Measurements from ENCODE around the gene UBE2K.
"Not testable (repeated sequence)": the region's sequence is repeated elsewhere in the genome, so short reads cannot be mapped to it uniquely, and the experiment has no call there.

UBE2K gene

GRCh38 chr4:39732728-39733127, 34.8 kb downstream of the UBE2K start:
- DNase-seq, result no peak

GRCh38 chr4:39739591-39739990, 41.7 kb downstream of the UBE2K start:
- not testable (repeated sequence) for DNase-seq

DNA sequence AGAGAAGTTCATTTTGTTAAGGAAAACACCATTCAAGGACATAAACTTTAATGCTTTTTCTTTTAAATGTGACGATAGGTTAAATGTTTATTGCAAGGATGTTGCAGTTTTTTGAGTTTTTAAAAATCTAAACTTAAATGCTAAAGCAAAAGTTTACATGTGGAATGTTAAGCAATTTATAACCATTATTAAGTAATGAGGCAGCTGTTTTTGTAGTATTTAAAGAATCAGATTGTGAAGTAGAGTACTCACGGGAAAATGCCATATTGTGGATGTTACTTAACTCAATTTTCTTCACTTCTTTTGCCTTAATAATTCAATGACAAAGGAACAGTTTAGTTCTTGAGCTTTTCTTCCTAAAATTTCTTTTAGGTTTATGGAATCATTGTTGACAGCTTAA, 43.5 kb downstream of the UBE2K start:
- DNase-seq, result no peak

DNA sequence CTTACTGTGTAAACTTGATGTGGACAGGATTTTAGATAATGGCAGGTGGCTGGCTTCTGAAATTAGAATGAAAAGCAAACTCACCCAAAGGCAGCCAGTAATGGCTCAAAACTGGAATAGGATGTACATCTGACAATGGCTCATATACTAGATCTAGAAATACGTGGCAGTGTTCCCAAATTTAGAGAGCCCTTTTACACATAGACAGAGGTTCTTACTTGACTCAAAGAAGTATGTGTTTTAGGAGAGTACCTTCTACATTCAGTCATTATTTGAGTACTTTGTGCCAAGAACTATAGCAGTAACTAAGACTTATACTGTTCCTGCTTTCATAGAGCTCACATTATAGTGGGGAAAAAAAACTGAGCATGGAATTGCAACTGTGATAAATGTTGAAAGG, 48.0 kb downstream of the UBE2K start:
- no peak for DNase-seq

GRCh38 chr4:39750216-39750615, 52.3 kb downstream of the UBE2K start:
- no peak for DNase-seq

DNA sequence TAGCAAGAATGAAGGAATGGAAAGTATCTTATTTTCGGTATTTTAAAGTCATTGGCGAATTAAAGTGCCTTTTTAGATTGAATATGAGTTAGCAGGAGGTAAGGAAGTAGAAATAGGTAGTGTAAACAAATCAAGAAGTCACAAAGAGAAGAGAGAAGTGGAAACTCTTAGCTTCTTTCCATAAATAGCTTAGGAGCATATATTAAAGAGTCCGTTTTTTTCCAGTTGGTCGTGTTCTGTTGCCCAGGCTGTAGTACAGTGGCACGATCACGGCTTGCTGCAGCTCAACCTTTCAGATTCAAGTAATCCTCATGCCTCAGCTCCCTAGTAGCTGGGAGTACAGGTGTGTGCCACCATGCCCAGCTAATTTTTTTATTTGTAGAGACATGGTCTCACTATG, 56.4 kb downstream of the UBE2K start:
- DNase-seq, result no peak

DNA sequence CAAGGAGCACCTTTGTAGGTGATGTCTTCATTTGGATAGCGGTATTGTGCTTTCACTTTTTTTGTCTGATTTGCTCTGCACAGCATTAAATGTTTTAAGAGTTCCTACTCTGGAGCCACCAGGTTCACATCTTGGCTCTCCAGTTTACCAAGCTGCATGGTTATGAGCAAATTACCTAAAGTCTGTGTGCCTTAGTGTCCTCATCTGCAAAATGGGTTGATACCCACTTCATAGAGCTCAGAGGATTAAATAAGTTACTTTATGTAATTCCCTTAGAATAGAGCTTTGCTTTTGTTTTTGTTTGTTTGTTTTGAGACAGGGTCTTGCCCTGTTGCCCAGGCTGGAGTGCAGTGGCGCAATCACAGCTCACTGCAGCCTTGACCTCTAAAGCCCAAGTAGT, 58.2 kb downstream of the UBE2K start:
- no peak for DNase-seq

- no peak for DNase-seq
Measured at GRCh38 chr4:39758176-39758575, 60.2 kb downstream of the UBE2K start.

DNA sequence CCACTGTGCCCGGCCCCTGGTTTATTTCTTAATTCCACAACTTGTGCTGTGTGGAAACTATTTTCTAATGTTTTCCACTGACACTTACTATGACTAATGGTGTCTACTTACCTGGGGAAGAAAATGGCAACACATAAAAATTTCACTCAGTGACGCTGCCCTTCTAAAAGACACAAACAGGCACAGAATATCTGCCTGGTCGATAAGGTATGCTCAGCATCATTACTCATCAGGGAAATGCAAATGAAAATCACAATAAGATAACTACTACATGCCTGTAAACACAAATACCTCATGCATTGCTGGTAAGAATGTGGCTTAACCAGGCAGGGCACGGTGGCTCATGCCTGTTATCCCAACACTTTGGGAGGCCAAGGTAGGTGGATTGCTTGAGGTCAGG, 61.6 kb downstream of the UBE2K start:
- DNase-seq, result no peak

GRCh38 chr4:39761005-39761667, 63.2 kb downstream of the UBE2K start:
- no peak for DNase-seq

- DNase-seq, result no peak
Measured at GRCh38 chr4:39763714-39764572, 66.0 kb downstream of the UBE2K start.

DNA sequence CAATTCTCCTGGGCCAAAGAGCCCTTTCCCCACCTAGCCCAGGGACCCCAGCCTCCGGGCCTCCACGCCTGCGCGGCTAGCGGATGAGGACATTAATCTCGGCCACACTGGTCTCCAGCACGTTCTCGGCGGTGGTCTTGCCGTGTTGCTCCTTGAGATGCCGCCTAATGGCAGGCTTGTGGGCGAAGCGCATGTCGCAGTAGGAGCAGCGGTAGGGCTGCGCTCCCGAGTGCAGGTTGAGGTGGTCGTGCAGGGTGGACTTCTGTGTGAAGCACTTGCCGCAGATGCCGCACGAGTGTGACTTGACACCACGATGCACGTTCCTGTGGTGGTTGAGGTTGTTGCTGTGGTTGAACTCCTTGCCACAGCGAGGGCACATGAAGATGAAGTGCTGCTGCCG, 72.1 kb downstream of the UBE2K start:
- DNase-seq, result no peak

DNA sequence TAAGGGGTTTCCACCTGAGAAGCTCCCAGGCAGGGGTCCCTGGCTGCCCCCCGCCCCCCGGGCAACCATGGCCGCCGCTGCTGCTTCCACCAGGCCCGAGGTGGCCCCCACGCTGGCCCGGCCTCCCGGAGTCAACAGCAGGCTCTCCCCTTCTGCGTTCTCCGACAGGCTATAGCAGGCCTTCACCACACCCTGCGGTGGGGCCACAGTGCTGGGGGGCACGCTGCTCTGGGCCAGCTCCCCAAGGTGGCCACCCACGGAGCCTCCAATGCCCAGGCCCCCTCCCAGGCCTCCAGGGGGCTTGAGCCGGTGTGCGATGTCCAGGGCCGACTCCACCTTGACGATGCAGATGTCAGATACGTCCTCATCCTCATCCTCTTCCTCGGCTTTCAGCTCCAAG, 72.5 kb downstream of the UBE2K start:
- no peak for DNase-seq

DNA sequence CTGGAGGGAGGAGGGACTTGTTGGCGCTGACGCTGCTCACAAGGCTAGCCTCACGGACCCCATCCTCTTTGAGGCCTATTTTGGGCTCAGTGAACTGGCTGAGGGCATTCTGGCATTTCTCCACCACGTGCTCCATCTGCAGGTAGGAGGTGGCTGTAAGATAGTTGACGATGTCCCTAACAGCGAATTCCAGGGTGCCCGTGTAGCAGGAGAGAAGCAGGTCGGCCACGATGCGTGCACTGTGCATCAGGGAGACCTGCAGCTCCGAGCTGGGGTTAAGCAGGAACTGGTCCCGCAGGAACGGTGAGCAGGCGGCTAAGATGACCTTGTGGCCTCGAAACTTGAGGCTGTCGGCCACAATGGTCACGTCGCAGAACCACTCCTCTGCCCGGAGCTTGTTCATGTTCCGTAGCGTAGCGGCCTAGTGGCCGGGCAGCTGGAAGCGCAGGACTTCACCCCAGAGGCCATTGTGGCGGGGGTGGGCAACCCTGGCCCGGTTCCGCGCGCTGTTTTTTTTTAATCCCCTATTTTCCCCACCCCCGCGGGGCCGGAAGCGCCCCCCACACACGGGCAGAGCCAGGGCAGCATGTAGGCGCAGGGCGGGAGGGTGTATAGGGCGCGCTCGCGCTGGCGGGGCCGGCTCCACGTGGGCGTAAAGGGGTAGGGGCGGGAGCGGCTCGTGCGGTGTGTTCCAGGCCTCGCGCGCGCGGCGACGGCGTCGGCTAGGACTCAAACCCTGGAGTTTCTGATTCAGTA, 73.2 kb downstream of the UBE2K start:
- no peak for DNase-seq

- DNase-seq, result not testable (repeated sequence)
Measured at GRCh38 chr4:39781988-39782387, 84.1 kb downstream of the UBE2K start.

DNA sequence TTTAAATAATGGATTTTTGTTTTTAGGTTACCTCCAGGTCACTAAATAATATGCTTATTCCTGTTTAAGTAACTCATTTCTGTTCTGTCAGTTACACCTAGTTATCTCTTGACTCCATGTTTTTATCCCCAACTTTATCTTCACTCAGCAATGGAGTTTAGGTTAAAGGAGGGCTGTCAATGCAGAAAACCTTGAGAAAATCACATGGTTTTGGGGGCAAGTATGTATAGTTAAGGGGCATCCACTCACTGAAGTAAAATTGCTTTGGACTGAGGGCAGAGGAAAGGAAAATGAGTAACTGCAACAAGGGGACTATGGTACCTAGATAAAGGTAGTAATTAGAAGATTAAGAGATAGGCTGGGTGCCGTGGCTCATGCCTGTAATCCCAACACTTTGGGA, 87.1 kb downstream of the UBE2K start:
- DNase-seq, result no peak

- no peak for DNase-seq
Measured at GRCh38 chr4:39786838-39787237, 88.9 kb downstream of the UBE2K start.

GRCh38 chr4:39792128-39792527, 94.2 kb downstream of the UBE2K start:
- DNase-seq, result no peak

DNA sequence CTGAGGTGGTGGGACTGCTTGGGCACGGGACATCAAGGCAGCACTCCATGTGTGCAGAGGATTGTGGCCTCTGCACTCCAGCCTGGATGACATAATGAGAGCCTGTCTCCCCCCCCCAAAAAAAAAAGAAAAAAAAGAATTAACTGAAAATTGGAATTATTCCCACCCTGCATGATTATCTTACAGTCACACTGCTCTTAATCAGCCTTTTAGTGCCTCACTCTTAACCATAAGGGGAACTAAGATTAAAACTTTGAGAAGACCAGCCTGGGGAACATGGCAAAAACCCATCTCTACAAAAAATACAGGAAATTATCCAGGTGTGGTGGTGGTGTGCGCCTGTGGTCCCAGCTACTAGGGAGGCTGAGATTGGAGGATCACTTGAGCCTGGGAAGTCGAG, 94.6 kb downstream of the UBE2K start:
- DNase-seq, result no peak

GRCh38 chr4:39792976-39793375, 95.0 kb downstream of the UBE2K start:
- not testable (repeated sequence) for DNase-seq

DNA sequence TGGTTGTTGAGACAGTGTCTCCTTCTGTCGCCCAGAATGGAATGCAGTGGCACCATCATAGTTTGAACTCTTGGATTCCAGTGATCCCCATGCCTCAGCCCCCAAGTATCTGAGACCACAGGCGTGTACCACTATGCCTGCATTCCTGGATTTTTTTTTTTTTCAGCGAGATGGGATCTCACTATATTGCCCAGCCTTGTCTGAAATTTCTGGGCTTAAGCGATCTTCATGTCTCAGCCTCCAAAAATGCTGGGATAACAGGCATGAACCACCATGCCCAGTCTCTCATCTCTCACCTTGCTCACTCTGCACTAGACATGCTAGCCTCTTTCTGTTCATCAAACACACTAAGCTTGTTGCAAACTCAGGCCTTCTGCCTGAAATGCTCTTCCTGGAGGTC, 104.1 kb downstream of the UBE2K start:
- no peak for DNase-seq

GRCh38 chr4:39808231-39808749, 110.4 kb downstream of the UBE2K start:
- no peak for DNase-seq

GRCh38 chr4:39812500-39812899, 114.6 kb downstream of the UBE2K start:
- no peak for DNase-seq

- DNase-seq, result not testable (repeated sequence)
Measured at GRCh38 chr4:39813033-39813432, 115.1 kb downstream of the UBE2K start.

Measured in NCI-H1436 (cell line).